AG10803 (cell line): ENCODE data around the gene TAP1.
A peak's percentile ranks its signal among the peaks of the same experiment; 100 is the strongest.

Experiments
- DNase-seq: peaks from one replicate; pipeline ENCODE4 v3.0.0; 2010; ENCODE audit warnings: low read depth
- H3K4me3 ChIP-seq: 2 replicates; pipeline ENCODE4 v1.5.1; 2011; ENCODE audit warnings: mild to moderate bottlenecking, low read length, control low read depth
- CTCF ChIP-seq: conservative IDR thresholded peaks from 2 replicates; pipeline ENCODE4 v1.5.1; 2011; ENCODE audit warnings: mild to moderate bottlenecking, low read length, control low read depth, inconsistent platforms

The TAP1 gene

GRCh38 chr6:32860674-32861073 is 7.2 kb upstream of the TAP1 start:
- DNase-seq = no peak
- H3K4me3 ChIP-seq = no peak overlapping the region

GRCh38 chr6:32858194-32858593 is 4.7 kb upstream of the TAP1 start:
- TF ChIP-seq CTCF = no peak
- DNase-seq = no peak
- H3K4me3 ChIP-seq = no peak overlapping the region

More at GRCh38 chr6:32860674-32861073, 7.2 kb upstream of the TAP1 start:
- TF ChIP-seq CTCF = no peak

GRCh38 chr6:32857156-32857891 is 3.8 kb upstream of the TAP1 start:
- TF ChIP-seq CTCF = no peak
- DNase-seq = no peak
- no peak overlapping the region for H3K4me3 ChIP-seq

- no peak for TF ChIP-seq CTCF
- no peak for DNase-seq
- H3K4me3 ChIP-seq = no peak overlapping the region
Measured at GRCh38 chr6:32855467-32856174, 2.1 kb upstream of the TAP1 start.

GRCh38 chr6:32854376-32855178 is 1.1 kb upstream of the TAP1 start:
- TF ChIP-seq CTCF = no peak
- peak; percentile 25 for DNase-seq
- H3K4me3 ChIP-seq = peak overlapping the region; percentile 89

GRCh38 chr6:32852844-32853540 is 512 bp downstream of the TAP1 start:
- H3K4me3 ChIP-seq = peak overlapping the region; percentile 89
- peak; percentile 31 for DNase-seq
- no peak for TF ChIP-seq CTCF
